ENCODE results near the gene M1AP.
A peak's percentile ranks its signal among the peaks of the same experiment; 100 is the strongest.

The M1AP gene

DNA sequence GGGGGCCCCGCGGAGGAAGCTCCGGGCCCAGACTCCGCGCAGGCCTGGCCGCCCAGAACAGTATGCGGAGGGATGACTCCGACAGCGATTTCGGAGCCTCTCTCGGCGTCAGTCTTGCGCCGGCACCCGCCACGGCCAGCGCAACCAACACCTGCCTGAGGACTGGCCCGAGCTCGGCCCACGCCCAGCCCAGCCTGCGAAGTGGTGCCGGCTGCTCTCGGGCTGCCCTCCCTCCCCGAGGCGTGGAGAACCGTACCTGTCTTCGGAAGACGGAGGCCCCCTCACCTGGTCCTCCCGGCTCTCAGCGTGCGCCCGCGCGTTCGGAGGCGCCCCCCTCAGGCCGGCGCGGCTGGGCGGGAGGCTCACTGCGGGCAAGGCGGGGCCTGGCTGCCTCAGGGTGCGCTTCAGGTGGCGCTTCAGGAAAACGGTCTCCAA lies at the start of gene M1AP:
TSS of gene M1AP (minus strand) at position 322 of the 435 bp plus-strand sequence. CDS start 8,055 bp downstream, outside the sequence.
- no peak for DNase-seq

- no peak for DNase-seq
Observed at GRCh38 chr2:74696829-74697228, 48.7 kb upstream of the M1AP start.

DNA sequence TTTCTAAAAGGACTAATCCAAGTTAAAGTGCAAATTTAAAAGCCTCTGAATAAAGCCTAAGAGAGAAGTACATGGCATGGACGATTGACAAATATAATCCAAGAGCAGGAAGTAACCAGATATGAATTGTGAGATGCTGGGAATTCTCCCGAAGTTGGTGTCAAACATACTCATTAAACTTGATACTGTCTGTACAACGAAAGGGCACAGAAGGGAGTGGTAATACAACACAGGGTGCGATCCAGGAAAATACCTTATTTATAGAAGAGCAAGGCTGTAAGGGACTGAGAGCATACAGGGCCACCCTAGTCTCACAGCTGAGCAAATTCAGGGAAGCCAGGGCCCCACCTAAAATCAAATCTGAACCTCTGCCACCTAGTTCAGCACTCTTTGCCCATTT lies 47.5 kb upstream of the M1AP start:
- no peak for DNase-seq

GRCh38 chr2:74694281-74694680 lies 46.2 kb upstream of the M1AP start:
- no peak for DNase-seq

- no peak for DNase-seq
Observed at GRCh38 chr2:74693668-74694067, 45.5 kb upstream of the M1AP start.

GRCh38 chr2:74693213-74693612 lies 45.1 kb upstream of the M1AP start:
- DNase-seq = no peak

- DNase-seq = no peak
Observed at GRCh38 chr2:74691929-74692328, 43.8 kb upstream of the M1AP start.

DNA sequence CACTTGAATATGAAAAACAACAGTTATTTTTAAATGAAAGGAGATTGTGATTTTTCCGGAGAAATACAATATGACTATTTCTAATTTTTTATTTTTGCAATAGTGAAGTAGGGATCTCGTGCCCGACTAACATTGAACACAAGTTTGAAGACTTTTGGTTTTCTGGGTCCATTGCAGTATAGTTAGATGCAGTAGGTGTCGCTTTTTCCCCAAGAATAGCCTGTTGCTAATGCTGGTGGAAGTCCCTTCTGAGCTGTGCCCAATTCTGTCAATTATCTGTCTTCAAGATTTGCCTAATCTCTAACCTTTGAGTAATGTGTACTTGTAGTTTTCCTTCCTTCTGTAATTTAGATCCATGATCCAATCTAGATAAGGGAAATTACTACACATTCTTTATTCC lies 42.4 kb upstream of the M1AP start:
- DNase-seq = peak in 1 of 2 experiments; percentile 67

GRCh38 chr2:74689671-74690070 lies 41.5 kb upstream of the M1AP start:
- DNase-seq = no peak

DNA sequence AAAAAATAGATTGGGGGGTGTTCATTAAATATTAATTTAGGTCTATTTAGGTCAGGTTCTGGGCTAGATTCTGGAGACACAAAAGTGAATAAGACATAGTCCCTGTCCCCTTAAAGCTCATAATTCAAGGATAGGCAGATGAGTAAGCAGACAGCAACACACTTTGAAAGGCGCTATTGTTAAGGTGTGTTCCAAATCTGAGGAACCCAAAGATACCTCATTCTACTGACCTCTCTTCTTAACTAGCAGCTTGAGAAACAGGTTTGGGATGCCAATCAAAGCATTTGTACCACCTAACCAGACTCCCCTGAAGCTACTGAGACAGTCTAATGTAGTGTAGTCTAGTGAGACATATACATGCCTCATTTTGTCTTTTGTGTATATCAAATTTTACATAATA lies 40.8 kb upstream of the M1AP start:
- no peak for DNase-seq

- DNase-seq = no peak
Observed at GRCh38 chr2:74685408-74685807, 37.3 kb upstream of the M1AP start.

DNA sequence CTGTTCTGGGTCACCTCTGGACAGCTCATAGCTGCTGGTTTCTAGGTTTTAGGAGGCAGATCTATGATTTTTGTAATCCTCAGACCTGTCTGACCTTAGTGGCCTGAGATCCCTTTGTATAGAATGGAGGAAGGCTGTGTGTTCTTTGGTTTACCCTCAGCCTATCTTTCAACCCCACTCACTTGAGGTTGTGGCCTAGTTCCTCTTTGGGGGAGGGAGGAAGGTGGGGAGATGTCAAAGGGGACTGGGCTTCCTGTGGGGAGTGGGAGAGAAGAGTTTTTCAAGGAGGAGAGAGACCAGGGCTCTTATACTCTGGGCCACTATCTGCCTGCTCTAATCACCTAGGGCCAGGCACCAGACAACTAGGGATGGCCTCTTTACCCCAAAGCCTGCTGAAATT lies 34.4 kb upstream of the M1AP start:
- no peak for DNase-seq

DNA sequence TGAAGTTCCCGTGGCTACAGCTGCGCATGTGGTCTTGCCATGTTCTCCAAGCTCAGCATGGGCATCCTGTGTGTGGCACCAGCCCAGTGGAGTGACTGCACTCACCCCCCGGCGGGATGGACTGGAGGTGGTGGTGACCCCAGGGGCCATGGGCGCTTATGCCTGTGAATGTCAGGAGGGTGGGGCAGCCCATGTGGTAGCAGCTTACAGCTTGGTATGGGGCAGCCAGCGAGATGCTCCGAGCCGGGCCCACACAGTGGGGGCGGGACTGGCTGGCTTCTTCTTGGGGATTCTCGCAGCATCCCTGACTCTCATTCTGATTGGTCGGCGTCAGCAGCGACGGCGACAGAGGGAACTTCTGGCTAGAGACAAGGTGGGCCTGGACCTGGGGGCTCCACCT lies 31.5 kb upstream of the M1AP start:
- no peak for DNase-seq

DNA sequence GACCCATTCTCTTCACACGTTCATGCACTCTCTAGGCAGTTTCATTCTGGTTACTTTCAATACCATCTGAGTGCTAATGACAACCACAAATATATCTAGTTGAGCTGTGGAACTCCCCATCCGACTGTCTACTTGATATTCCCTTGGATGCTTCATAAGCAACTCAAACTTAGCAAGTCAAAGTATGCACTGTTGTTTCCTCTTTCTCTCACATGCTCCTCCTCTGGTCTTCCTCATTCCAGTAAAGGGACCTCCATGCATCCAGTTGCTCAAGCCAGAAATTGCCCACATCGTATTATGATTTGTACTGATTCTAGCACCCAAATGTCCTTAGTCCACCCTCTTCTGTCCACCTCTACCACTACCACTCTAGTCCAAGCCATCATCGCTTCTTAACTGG lies 28.2 kb upstream of the M1AP start:
- DNase-seq = no peak

DNA sequence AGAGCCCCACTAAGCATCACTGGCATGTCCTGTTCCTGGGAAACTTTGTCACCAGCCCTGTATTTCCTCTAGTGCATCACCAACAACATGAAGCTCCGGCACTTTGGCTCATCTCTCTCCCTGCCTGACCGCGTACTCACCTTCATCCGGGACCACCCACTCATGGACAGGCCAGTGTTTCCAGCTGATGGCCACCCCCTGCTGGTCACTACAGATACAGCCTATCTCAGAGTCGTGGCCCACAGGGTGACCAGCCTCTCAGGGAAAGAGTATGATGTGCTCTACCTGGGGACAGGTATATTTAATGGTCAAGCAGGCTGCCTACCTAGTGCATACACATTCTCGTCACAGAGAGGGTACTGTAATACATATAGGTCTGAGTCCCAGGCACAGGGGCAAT lies 27.0 kb upstream of the M1AP start:
- no peak for DNase-seq

DNA sequence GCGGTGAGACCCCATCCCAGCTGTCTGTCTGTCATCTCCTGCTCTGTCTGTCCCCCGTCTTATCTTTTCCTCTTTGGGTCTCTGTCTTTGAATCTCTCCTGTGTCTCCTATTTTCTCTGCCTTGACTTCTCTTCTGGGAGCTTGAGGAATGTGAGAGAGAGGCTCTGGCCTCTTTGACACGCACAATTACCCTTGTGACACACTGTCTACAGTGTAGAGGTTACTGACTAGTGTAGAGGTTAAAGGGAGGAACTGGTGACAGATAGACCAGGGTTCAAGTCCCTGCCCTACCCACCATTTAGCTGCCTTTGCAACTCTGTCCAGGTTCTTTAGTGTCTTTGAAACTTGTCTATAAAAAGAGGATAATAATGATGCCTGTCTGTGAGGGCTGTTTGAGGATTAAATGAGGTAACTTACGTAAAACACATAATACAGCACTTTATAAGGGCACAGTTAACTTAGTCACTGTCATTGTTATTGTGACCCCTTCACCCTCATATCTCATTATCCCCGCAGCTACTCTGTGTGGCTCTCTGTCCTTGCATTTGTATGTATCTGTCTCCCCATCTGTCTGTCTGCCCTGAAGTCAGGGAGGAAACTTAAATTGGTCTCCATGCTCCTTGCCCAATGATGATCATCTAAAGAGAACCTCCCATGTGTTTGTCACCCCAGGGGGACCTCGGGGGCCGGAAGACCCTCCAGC lies 25.8 kb upstream of the M1AP start:
- no peak for DNase-seq

DNA sequence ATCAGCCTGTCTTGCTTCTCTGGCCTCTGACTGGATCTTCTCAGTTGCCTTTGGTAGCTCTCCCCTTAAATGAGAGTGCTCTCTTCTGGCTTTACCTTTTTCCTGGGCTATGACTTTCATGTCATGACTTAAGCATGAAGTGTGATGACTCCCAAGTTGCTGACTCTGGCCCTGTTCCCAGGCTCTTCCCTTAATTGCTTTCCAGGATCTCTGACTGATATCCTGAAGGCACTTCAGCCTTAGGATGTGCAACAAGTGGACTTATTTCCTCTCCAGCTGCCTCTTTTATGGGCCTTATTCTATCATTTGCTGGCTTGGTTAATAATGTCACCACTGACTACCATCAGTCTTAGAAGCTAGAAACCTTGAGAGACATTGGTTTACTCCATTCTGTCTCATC lies 23.3 kb upstream of the M1AP start:
- no peak for DNase-seq

DNA sequence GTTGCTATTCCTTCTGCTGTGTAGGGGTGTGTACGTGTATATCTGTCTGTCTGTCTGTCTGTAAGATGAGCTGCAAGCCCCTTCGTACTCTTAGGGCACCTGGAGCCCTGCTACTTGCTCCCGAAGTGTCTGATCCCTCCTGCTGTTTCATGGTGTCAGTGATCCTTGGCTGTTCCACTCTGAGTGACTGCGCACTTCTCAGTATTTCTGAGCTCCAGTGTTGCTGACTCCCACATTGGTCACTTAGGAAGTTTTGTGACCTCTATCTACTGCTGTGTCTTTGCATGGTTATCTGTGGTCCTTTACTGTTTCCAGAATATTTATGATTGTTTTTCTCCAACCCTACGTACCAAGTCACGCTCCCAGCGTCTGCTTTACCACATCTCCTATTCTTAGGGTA lies 22.1 kb upstream of the M1AP start:
- DNase-seq = no peak

DNA sequence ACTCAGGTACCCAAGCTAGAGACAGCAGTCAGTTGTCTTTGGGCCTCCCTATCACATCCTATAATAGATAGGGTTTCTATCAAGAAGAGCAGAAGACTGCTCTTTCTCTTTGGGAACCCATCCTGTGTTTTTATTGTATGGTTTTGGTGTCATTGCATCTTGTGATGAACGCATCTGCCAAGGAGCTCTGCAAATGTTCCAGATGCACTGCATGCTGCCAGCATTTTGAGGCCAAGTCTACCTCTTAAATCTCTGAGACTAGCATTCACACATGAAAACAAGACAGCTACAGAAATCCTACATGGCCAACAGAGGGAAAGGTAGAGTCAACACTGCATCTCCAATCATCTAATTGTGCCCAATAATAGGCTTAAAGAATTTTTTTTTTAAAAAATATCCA lies 20.0 kb upstream of the M1AP start:
- no peak for DNase-seq

- DNase-seq = no peak
Observed at GRCh38 chr2:74659462-74659861, 11.3 kb upstream of the M1AP start.

DNA sequence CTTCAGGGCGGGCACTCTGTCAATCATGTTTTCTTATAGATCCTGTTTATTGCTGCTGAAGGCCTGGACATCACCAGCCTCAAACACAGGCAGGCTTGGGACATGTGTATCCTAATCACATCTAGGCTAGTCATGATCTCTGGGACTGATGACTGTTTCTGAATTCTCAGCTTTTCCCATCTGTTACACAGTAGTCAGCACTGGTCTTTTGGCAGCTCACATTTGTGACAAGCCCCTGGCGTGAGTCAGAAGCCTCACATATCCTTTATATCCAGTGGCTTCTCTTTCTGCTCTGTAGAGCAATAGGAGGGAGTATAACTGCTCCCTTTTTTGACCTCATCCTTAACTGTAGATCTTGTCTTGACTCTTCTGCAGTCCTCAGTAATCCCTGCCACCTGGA lies 10.4 kb upstream of the M1AP start:
- DNase-seq = no peak

GRCh38 chr2:74655579-74655978 lies 7.4 kb upstream of the M1AP start:
- DNase-seq = no peak

DNA sequence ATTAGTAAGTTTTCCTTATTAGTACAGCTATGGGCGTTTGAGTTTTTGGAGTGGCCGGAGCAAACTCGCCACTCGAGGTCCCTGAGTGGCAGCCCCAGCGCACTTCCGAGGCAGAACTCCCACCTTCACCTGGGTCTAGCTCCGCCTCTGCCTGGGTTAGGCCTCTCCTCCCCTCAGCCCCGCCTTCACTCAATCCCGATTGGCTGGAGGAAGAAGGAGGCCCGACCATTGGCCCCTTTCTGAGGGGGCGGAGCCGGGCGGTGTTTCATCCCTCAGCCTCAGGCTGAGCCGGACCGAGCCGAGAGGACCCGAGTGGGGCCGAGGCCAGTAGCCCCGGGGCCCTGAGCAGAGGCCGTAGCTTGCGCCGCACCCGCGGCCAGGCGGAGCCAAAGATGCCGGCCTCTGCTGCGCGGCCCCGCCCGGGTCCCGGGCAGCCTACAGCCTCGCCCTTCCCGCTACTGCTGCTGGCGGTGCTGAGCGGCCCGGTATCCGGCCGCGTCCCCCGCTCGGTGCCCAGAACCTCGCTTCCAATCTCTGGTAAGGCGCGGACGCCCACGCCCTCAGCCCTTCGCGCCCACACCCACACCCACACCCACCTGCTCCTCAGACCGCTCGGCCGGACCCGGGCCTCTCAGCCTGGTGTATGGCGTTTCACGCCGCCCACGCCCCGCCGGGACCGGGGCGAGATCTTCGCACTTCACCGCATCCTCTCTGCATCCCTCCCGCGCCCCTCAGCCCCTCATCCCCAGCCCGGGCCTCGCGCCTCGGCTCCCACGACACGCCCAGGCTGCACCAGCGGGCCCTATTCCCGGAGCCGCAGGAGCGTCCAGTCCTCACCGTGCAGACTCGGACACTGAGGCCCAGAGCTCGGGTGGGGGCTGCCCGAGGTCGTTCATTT lies 6.1 kb upstream of the M1AP start, which contains the start of gene SEMA4F:
TSS of gene SEMA4F (plus strand) at position 263 of the 898 bp plus-strand sequence. CDS start at position 393, 130 bp downstream.
- DNase-seq = peak; percentile 90 to 96

- no peak for DNase-seq
Observed at GRCh38 chr2:74653589-74653984, 5.5 kb upstream of the M1AP start.

All from SW 1271 (cell line).